NCI-H1048 (cell line): ENCODE measurements around the gene SLC9A9.
"Not testable (repeated sequence)": the region's sequence is repeated elsewhere in the genome, so short reads cannot be mapped to it uniquely, and the experiment has no call there.

Source experiments
- DNase-seq: peaks from one replicate; lab custom pipeline; 2025; lab: John Stamatoyannopoulos, UW

The SLC9A9 gene

GRCh38 chr3:143810166-143810952 is 37.9 kb downstream of the SLC9A9 start:
- no peak for DNase-seq

GRCh38 chr3:143809121-143809621 is 39.1 kb downstream of the SLC9A9 start:
- no peak for DNase-seq

GRCh38 chr3:143808030-143808429 is 40.2 kb downstream of the SLC9A9 start:
- no peak for DNase-seq

- DNase-seq = no peak
These were observed 42.2 kb downstream of the SLC9A9 start for GRCh38 chr3:143806038-143806437.

- DNase-seq = not testable (repeated sequence)
These were observed 42.8 kb downstream of the SLC9A9 start for GRCh38 chr3:143805476-143805875.

GRCh38 chr3:143801046-143801445 is 47.2 kb downstream of the SLC9A9 start:
- not testable (repeated sequence) for DNase-seq

- DNase-seq = not testable (repeated sequence)
These were observed 50.1 kb downstream of the SLC9A9 start for GRCh38 chr3:143798151-143798550.

- no peak for DNase-seq
These were observed 52.4 kb downstream of the SLC9A9 start for GRCh38 chr3:143795874-143796273.

- DNase-seq = no peak
These were observed 53.3 kb downstream of the SLC9A9 start for GRCh38 chr3:143794793-143795462.

- no peak for DNase-seq
These were observed 54.3 kb downstream of the SLC9A9 start for GRCh38 chr3:143793971-143794370.

- no peak for DNase-seq
These were observed 56.9 kb downstream of the SLC9A9 start for GRCh38 chr3:143791386-143791785.

GRCh38 chr3:143786219-143787191 is 61.8 kb downstream of the SLC9A9 start:
- DNase-seq = no peak

- no peak for DNase-seq
These were observed 63.8 kb downstream of the SLC9A9 start for GRCh38 chr3:143784446-143784845.

GRCh38 chr3:143783851-143784370 is 64.4 kb downstream of the SLC9A9 start:
- DNase-seq = no peak

- peak; percentile 14 for DNase-seq
These were observed 72.8 kb downstream of the SLC9A9 start for GRCh38 chr3:143775459-143775858.

GRCh38 chr3:143771939-143772338 is 76.3 kb downstream of the SLC9A9 start:
- no peak for DNase-seq

- DNase-seq = no peak
These were observed 77.0 kb downstream of the SLC9A9 start for GRCh38 chr3:143771258-143771657.

- DNase-seq = no peak
These were observed 77.9 kb downstream of the SLC9A9 start for GRCh38 chr3:143770391-143770790.

- no peak for DNase-seq
These were observed 78.7 kb downstream of the SLC9A9 start for GRCh38 chr3:143769616-143770015.

- DNase-seq = no peak
These were observed 83.4 kb downstream of the SLC9A9 start for GRCh38 chr3:143764840-143765239.

- no peak for DNase-seq
These were observed 84.6 kb downstream of the SLC9A9 start for GRCh38 chr3:143763564-143764162.
